CD14-positive monocyte (primary cell): ENCODE measurements around the gene GRM4. TPM values are rescaled to one million over a fixed set of nuclear protein-coding genes. Genes with fewer than 3 reads are reported as not detected.

Source experiments
- DNase-seq, 3 donors: peaks; one replicate each; pipeline ENCODE4 v3.0.0-alpha.2; 2011 to 2022
- H2AFZ ChIP-seq: 2 replicates; pipeline ENCODE4 v1.6.0; 2012; ENCODE audit warnings: mild to moderate bottlenecking, low read depth, low read length, inconsistent platforms; ENCODE audit not compliant: insufficient read depth, poor library complexity, severe bottlenecking
- H3K27ac ChIP-seq, 2 donors: 1 replicate in 1 of 2; 2 replicates in 1 of 2; pipeline ENCODE4 v1.5.1; 2012 to 2013; ENCODE audit warnings: low read length in 2 of 2, control low read depth in 1 of 2, inconsistent platforms in 1 of 2, low read depth in 1 of 2, mild to moderate bottlenecking in 1 of 2
- H3K27me3 ChIP-seq, 2 donors: one replicate each; pipeline versions ENCODE4 v1.6.0 to v1.6.1; 2011 to 2013; ENCODE audit warnings: low read length in 2 of 2; ENCODE audit not compliant: control insufficient read depth in 2 of 2, insufficient read depth in 2 of 2
- H3K36me3 ChIP-seq, 2 donors: replicated peaks in 1 of 2; 1 replicate in 1 of 2; 2 replicates in 1 of 2; pipeline versions ENCODE4 v1.5.1 to v1.6.1; 2012 to 2013; ENCODE audit warnings: low read length in 2 of 2, control low read depth in 1 of 2, inconsistent platforms in 1 of 2, mild to moderate bottlenecking in 1 of 2; ENCODE audit not compliant: insufficient read depth in 2 of 2, control insufficient read depth in 1 of 2
- H3K4me1 ChIP-seq, 2 donors: 1 replicate in 1 of 2; 2 replicates in 1 of 2; pipeline versions ENCODE4 v1.5.1 to v1.6.1; 2012 to 2013; ENCODE audit warnings: low read length in 2 of 2, control low read depth in 1 of 2, inconsistent platforms in 1 of 2, mild to moderate bottlenecking in 1 of 2, moderate library complexity in 1 of 2; ENCODE audit not compliant: insufficient read depth in 2 of 2, control insufficient read depth in 1 of 2
- H3K4me2 ChIP-seq: replicated peaks from 2 replicates; pipeline ENCODE3; 2012; ENCODE audit warnings: low read length, moderate library complexity, mild to moderate bottlenecking; ENCODE audit not compliant: poor library complexity, severe bottlenecking; ENCODE audit errors: extremely low read depth
- H3K4me3 ChIP-seq, 3 experiments: fragments of 200-600 bp in 1 of 3; sonication (generic) in 1 of 3; replicated peaks in 1 of 3; 1 replicate in 2 of 3; 2 replicates in 1 of 3; pipeline ENCODE4 v1.5.1; 2011 to 2013; ENCODE audit warnings: low read length in 3 of 3, mild to moderate bottlenecking in 3 of 3, control low read depth in 2 of 3, low read depth in 2 of 3, inconsistent platforms in 1 of 3, moderate library complexity in 1 of 3
- H3K79me2 ChIP-seq: 2 replicates; pipeline ENCODE4 v1.6.0; 2012; ENCODE audit warnings: mild to moderate bottlenecking, control low read depth, inconsistent platforms, low read length, moderate library complexity; ENCODE audit not compliant: insufficient read depth
- H3K9ac ChIP-seq: 2 replicates; pipeline ENCODE4 v1.6.0; 2017; ENCODE audit warnings: low read length, mild to moderate bottlenecking; ENCODE audit not compliant: insufficient read depth, poor library complexity, severe bottlenecking
- H3K9me3 ChIP-seq, 2 donors: replicated peaks in 1 of 2; 1 replicate in 1 of 2; 2 replicates in 1 of 2; pipeline versions ENCODE4 v1.5.1 to v1.6.1; 2012 to 2013; ENCODE audit warnings: low read length in 2 of 2, control low read depth in 1 of 2; ENCODE audit not compliant: control insufficient read depth in 1 of 2, insufficient read depth in 1 of 2
- H4K20me1 ChIP-seq: 2 replicates; pipeline ENCODE4 v1.6.0; 2012; ENCODE audit warnings: mild to moderate bottlenecking, low read length, control low read depth, moderate library complexity; ENCODE audit not compliant: insufficient read depth
- H3K27ac Mint-ChIP-seq, 7 donors: one replicate each; pipeline ENCODE4 v1.8.0; 2020; ENCODE audit warnings: mild to moderate bottlenecking in 7 of 7, mixed read lengths in 7 of 7, moderate library complexity in 6 of 7, inconsistent platforms in 2 of 7
- H3K27me3 Mint-ChIP-seq, 3 donors: one replicate each; pipeline ENCODE4 v1.8.0; 2021 to 2022; ENCODE audit warnings: low read depth in 3 of 3, mild to moderate bottlenecking in 3 of 3, mixed read lengths in 3 of 3, moderate library complexity in 3 of 3, inconsistent platforms in 1 of 3
- H3K36me3 Mint-ChIP-seq, 2 donors: one replicate each; pipeline ENCODE4 v1.8.0; 2020; ENCODE audit warnings: mixed read lengths in 2 of 2, inconsistent platforms in 1 of 2, mild to moderate bottlenecking in 1 of 2
- H3K4me1 Mint-ChIP-seq: one replicate; pipeline ENCODE4 v1.8.0; 2020; ENCODE audit warnings: mild to moderate bottlenecking, mixed read lengths
- H3K4me3 Mint-ChIP-seq, 2 donors: one replicate each; pipeline ENCODE4 v1.8.0; 2020; ENCODE audit warnings: mild to moderate bottlenecking in 2 of 2, mixed read lengths in 2 of 2, moderate library complexity in 1 of 2
- H3K9me3 Mint-ChIP-seq, 7 donors: one replicate each; pipeline ENCODE4 v1.8.0; 2020 to 2022; ENCODE audit warnings: mixed read lengths in 7 of 7, mild to moderate bottlenecking in 6 of 7, moderate library complexity in 6 of 7, inconsistent platforms in 2 of 7
- CTCF ChIP-seq: fragments of 200-600 bp; IDR thresholded peaks from one replicate; pipeline ENCODE4 v1.8.0; 2022; ENCODE audit warnings: antibody characterized with exemption, mild to moderate bottlenecking
- WGBS: methylation state at CpG from one replicate; pipeline ENCODE4 v1.1.5; 2013; ENCODE audit warnings: missing lambda C conversion rate; ENCODE audit not compliant: insufficient coverage; 5-methylcytosine and 5-hydroxymethylcytosine counted together
- intact Hi-C, 2 donors: fragments of 100-400 bp; cut with micrococcal nuclease; formaldehyde crosslinking; loops; one replicate each; pipeline versions ENCODE4 v1.15.0 to v1.15.1; 2023
- polyA plus RNA-seq, 3 donors: library from polyadenylated mRNA; depleted of rRNA in 1 of 3; unstranded in 2 of 3; stranded (reverse) in 1 of 3; fragments of 300-500 nt in 2 of 3; fragments of >200 nt in 1 of 3; fragmentation: Illumina TruSeq in 2 of 3; gene quantifications; 1 replicate in 2 of 3; 2 replicates in 1 of 3; pipeline ENCODE4 v1.2.3, GENCODE V29; 2012 to 2021

Gene GRM4
- polyA plus RNA-seq, 3 donors = not detected

- H3K9me3 ChIP-seq = no peaks in the 10 kb centered on the region
- no peak for DNase-seq
- no peak overlapping the region for H3K27ac Mint-ChIP-seq
- no peak overlapping the region for H3K4me3 ChIP-seq
- intact Hi-C loops = no loop called here
- H3K9me3 Mint-ChIP-seq = peaks cover 0 to 5% (median 2%) of the 10 kb centered on the region in 7 donors
- no peak overlapping the region for H3K27ac ChIP-seq
- peaks cover 0 to 3% of the 10 kb centered on the region in 2 donors for H3K27me3 ChIP-seq
- no peaks in the 10 kb centered on the region for H3K36me3 Mint-ChIP-seq
- no peaks in the 10 kb centered on the region for H3K79me2 ChIP-seq
- H3K4me1 Mint-ChIP-seq = no peaks in the 10 kb centered on the region
- no peaks in the 10 kb centered on the region for H3K36me3 ChIP-seq
- peak overlapping the region in 1 of 2 donors; percentile 4 for H3K4me3 Mint-ChIP-seq
- TF ChIP-seq CTCF = no peak
- 59% methylated on average over 8 of the region's 12 CpGs for WGBS
- no peaks in the 10 kb centered on the region for H4K20me1 ChIP-seq
- no peaks in the 10 kb centered on the region for H3K4me1 ChIP-seq
- H3K27me3 Mint-ChIP-seq = peaks cover 12 to 24% (median 18%) of the 10 kb centered on the region in 3 donors
- no peak overlapping the region for H3K4me2 ChIP-seq
- no peak overlapping the region for H3K9ac ChIP-seq
- H2AFZ ChIP-seq = no peak overlapping the region
Observed at GRCh38 chr6:34094474-34095135, 51.3 kb downstream of the GRM4 start.

- Histone ChIP-seq H4K20me1 (no peaks in the 10 kb centered on the region), H3K4me1 (no peaks in the 10 kb centered on the region), H3K9ac (no peak overlapping the region), H3K36me3 (no peaks in the 10 kb centered on the region), H3K27ac (no peak overlapping the region), H3K9me3 (no peaks in the 10 kb centered on the region), H3K4me2 (no peak overlapping the region), H3K4me3 (no peak overlapping the region), H3K27me3 (peaks cover 0 to 3% of the 10 kb centered on the region in 2 donors), H2AFZ (no peak overlapping the region), H3K79me2 (no peaks in the 10 kb centered on the region)
- no peak for DNase-seq
- peaks cover 0 to 5% (median 2%) of the 10 kb centered on the region in 7 donors for H3K9me3 Mint-ChIP-seq
- H3K4me3 Mint-ChIP-seq = no peak overlapping the region
- intact Hi-C loops = no loop called here
- WGBS = 76% methylated on average over 4 of the region's 4 CpGs
- H3K27me3 Mint-ChIP-seq = peaks cover 12 to 24% (median 18%) of the 10 kb centered on the region in 3 donors
- H3K27ac Mint-ChIP-seq = no peak overlapping the region
- TF ChIP-seq CTCF = no peak
- no peaks in the 10 kb centered on the region for H3K36me3 Mint-ChIP-seq
- no peaks in the 10 kb centered on the region for H3K4me1 Mint-ChIP-seq
Observed at GRCh38 chr6:34093854-34094430, 51.9 kb downstream of the GRM4 start.
